HG02610 (cell line): ENCODE measurements around the gene ARHGEF19.

Experiments used
- ATAC-seq: cut with Tn5 transposase; IDR thresholded peaks from one replicate; pipeline ENCODE4 v1.9.1; 2021; ENCODE audit warnings: mild to moderate bottlenecking, moderate library complexity; ENCODE audit not compliant: unreplicated experiment

Gene ARHGEF19

GRCh38 chr1:16184557-16185303, 27.7 kb downstream of the ARHGEF19 start:
- ATAC-seq = no peak

GRCh38 chr1:16183765-16184556, 28.5 kb downstream of the ARHGEF19 start:
- no peak for ATAC-seq

GRCh38 chr1:16183179-16183578, 29.3 kb downstream of the ARHGEF19 start:
- ATAC-seq = no peak

GRCh38 chr1:16181887-16182719, 30.3 kb downstream of the ARHGEF19 start:
- no peak for ATAC-seq

- ATAC-seq = no peak
Observed at GRCh38 chr1:16180291-16180824, 32.1 kb downstream of the ARHGEF19 start.

- ATAC-seq = no peak
Observed at GRCh38 chr1:16178596-16179497, 33.6 kb downstream of the ARHGEF19 start.

GRCh38 chr1:16177306-16177705, 35.1 kb downstream of the ARHGEF19 start:
- ATAC-seq = no peak

GRCh38 chr1:16176653-16177052, 35.8 kb downstream of the ARHGEF19 start:
- no peak for ATAC-seq

GRCh38 chr1:16175610-16176553, 36.6 kb downstream of the ARHGEF19 start:
- ATAC-seq = no peak

- no peak for ATAC-seq
Observed at GRCh38 chr1:16174886-16175598, 37.4 kb downstream of the ARHGEF19 start.

GRCh38 chr1:16174261-16174868, 38.1 kb downstream of the ARHGEF19 start:
- no peak for ATAC-seq

- no peak for ATAC-seq
Observed at GRCh38 chr1:16173447-16174260, 38.8 kb downstream of the ARHGEF19 start.

- ATAC-seq = no peak
Observed at GRCh38 chr1:16172964-16173446, 39.4 kb downstream of the ARHGEF19 start.

GRCh38 chr1:16172218-16172830, 40.1 kb downstream of the ARHGEF19 start:
- no peak for ATAC-seq

GRCh38 chr1:16171314-16172151, 40.9 kb downstream of the ARHGEF19 start:
- ATAC-seq = no peak

- no peak for ATAC-seq
Observed at GRCh38 chr1:16170283-16170673, 42.2 kb downstream of the ARHGEF19 start.
